Measurements from ENCODE around the gene PRUNE2.

The PRUNE2 gene

GRCh38 chr9:76588316-76588715 lies 317.6 kb downstream of the PRUNE2 start:
- Mint-ChIP-seq H3K4me1 (no peaks in the 10 kb centered on the region), H3K9me3 (no peaks in the 10 kb centered on the region), H3K36me3 (no peaks in the 10 kb centered on the region), H3K27ac (no peak overlapping the region), H3K27me3 (peaks cover 9% of the 10 kb centered on the region), H3K4me3 (no peak overlapping the region)
- no peak for DNase-seq (ENCODE audit: low spot score in 2 of 2)
- no peak for ATAC-seq (ENCODE audit: low read depth)

GRCh38 chr9:76586390-76587314 lies 319.3 kb downstream of the PRUNE2 start:
- ATAC-seq (ENCODE audit: low read depth) (no peak), DNase-seq (ENCODE audit: low spot score in 2 of 2) (no peak)
- H3K9me3 Mint-ChIP-seq = no peaks in the 10 kb centered on the region
- H3K4me1 Mint-ChIP-seq = no peaks in the 10 kb centered on the region
- H3K4me3 Mint-ChIP-seq = no peak overlapping the region
- no peaks in the 10 kb centered on the region for H3K36me3 Mint-ChIP-seq
- H3K27me3 Mint-ChIP-seq = peaks cover 11% of the 10 kb centered on the region
- no peak overlapping the region for H3K27ac Mint-ChIP-seq

GRCh38 chr9:76585487-76586389 lies 320.2 kb downstream of the PRUNE2 start:
- peaks cover 11% of the 10 kb centered on the region for H3K27me3 Mint-ChIP-seq
- no peak overlapping the region for H3K4me3 Mint-ChIP-seq
- H3K4me1 Mint-ChIP-seq = no peaks in the 10 kb centered on the region
- H3K36me3 Mint-ChIP-seq = no peaks in the 10 kb centered on the region
- H3K27ac Mint-ChIP-seq = no peak overlapping the region
- no peak for ATAC-seq (ENCODE audit: low read depth)
- DNase-seq (ENCODE audit: low spot score in 2 of 2) = no peak
- H3K9me3 Mint-ChIP-seq = no peaks in the 10 kb centered on the region

- Mint-ChIP-seq H3K9me3 (no peaks in the 10 kb centered on the region), H3K27me3 (peaks cover 13% of the 10 kb centered on the region), H3K36me3 (no peaks in the 10 kb centered on the region), H3K4me3 (no peak overlapping the region), H3K4me1 (no peaks in the 10 kb centered on the region), H3K27ac (no peak overlapping the region)
- DNase-seq (ENCODE audit: low spot score in 2 of 2) (no peak), ATAC-seq (ENCODE audit: low read depth) (no peak)
Observed at GRCh38 chr9:76583256-76583655, 322.7 kb downstream of the PRUNE2 start.

GRCh38 chr9:76581731-76582130 lies 324.2 kb downstream of the PRUNE2 start:
- Mint-ChIP-seq H3K9me3 (no peaks in the 10 kb centered on the region), H3K27ac (no peak overlapping the region), H3K4me3 (no peak overlapping the region), H3K4me1 (no peaks in the 10 kb centered on the region), H3K36me3 (no peaks in the 10 kb centered on the region), H3K27me3 (peaks cover 17% of the 10 kb centered on the region)
- ATAC-seq (ENCODE audit: low read depth) = no peak
- DNase-seq (ENCODE audit: low spot score in 2 of 2) = no peak

GRCh38 chr9:76580820-76581219 lies 325.1 kb downstream of the PRUNE2 start:
- DNase-seq (ENCODE audit: low spot score in 2 of 2) (no peak), ATAC-seq (ENCODE audit: low read depth) (no peak)
- Mint-ChIP-seq H3K4me3 (no peak overlapping the region), H3K27me3 (peaks cover 20% of the 10 kb centered on the region), H3K9me3 (no peaks in the 10 kb centered on the region), H3K27ac (no peak overlapping the region), H3K36me3 (no peaks in the 10 kb centered on the region), H3K4me1 (peaks cover 3% of the 10 kb centered on the region)

GRCh38 chr9:76580188-76580587 lies 325.7 kb downstream of the PRUNE2 start:
- ATAC-seq (ENCODE audit: low read depth) = no peak
- H3K4me3 Mint-ChIP-seq = no peak overlapping the region
- H3K9me3 Mint-ChIP-seq = no peaks in the 10 kb centered on the region
- no peak overlapping the region for H3K27ac Mint-ChIP-seq
- peaks cover 20% of the 10 kb centered on the region for H3K27me3 Mint-ChIP-seq
- DNase-seq (ENCODE audit: low spot score in 2 of 2) = no peak
- no peaks in the 10 kb centered on the region for H3K36me3 Mint-ChIP-seq
- H3K4me1 Mint-ChIP-seq = peaks cover 3% of the 10 kb centered on the region

- Mint-ChIP-seq H3K36me3 (no peaks in the 10 kb centered on the region), H3K4me3 (no peak overlapping the region), H3K27me3 (peaks cover 22% of the 10 kb centered on the region), H3K4me1 (peaks cover 5% of the 10 kb centered on the region), H3K9me3 (no peaks in the 10 kb centered on the region), H3K27ac (no peak overlapping the region)
- ATAC-seq (ENCODE audit: low read depth) = peak; percentile 49
- no peak for DNase-seq (ENCODE audit: low spot score in 2 of 2)
Observed at GRCh38 chr9:76576344-76576743, 329.6 kb downstream of the PRUNE2 start.

- no peaks in the 10 kb centered on the region for H3K9me3 Mint-ChIP-seq
- no peak overlapping the region for H3K27ac Mint-ChIP-seq
- peaks cover 5% of the 10 kb centered on the region for H3K4me1 Mint-ChIP-seq
- H3K4me3 Mint-ChIP-seq = no peak overlapping the region
- H3K27me3 Mint-ChIP-seq = peaks cover 21% of the 10 kb centered on the region
- no peaks in the 10 kb centered on the region for H3K36me3 Mint-ChIP-seq
- no peak for ATAC-seq (ENCODE audit: low read depth)
- no peak for DNase-seq (ENCODE audit: low spot score in 2 of 2)
Observed at GRCh38 chr9:76575761-76576160, 330.2 kb downstream of the PRUNE2 start.

GRCh38 chr9:76573905-76574760 lies 331.8 kb downstream of the PRUNE2 start:
- Mint-ChIP-seq H3K27ac (no peak overlapping the region), H3K27me3 (peaks cover 20% of the 10 kb centered on the region)

GRCh38 chr9:76573408-76573807 lies 332.5 kb downstream of the PRUNE2 start:
- Mint-ChIP-seq H3K27me3 (peaks cover 20% of the 10 kb centered on the region), H3K4me3 (no peak overlapping the region), H3K4me1 (peaks cover 5% of the 10 kb centered on the region), H3K36me3 (no peaks in the 10 kb centered on the region), H3K9me3 (peaks cover 6% of the 10 kb centered on the region), H3K27ac (no peak overlapping the region)
- ATAC-seq (ENCODE audit: low read depth) (no peak), DNase-seq (ENCODE audit: low spot score in 2 of 2) (no peak)

More at GRCh38 chr9:76573905-76574760, 331.8 kb downstream of the PRUNE2 start:
- DNase-seq (ENCODE audit: low spot score in 2 of 2) (no peak), ATAC-seq (ENCODE audit: low read depth) (no peak)
- H3K9me3 Mint-ChIP-seq = peaks cover 6% of the 10 kb centered on the region
- no peaks in the 10 kb centered on the region for H3K36me3 Mint-ChIP-seq
- no peak overlapping the region for H3K4me3 Mint-ChIP-seq
- H3K4me1 Mint-ChIP-seq = peaks cover 5% of the 10 kb centered on the region

GRCh38 chr9:76572151-76572550 lies 333.8 kb downstream of the PRUNE2 start:
- Mint-ChIP-seq H3K27me3 (peaks cover 19% of the 10 kb centered on the region), H3K27ac (no peak overlapping the region), H3K36me3 (peaks cover 2% of the 10 kb centered on the region), H3K9me3 (peaks cover 8% of the 10 kb centered on the region), H3K4me3 (no peak overlapping the region), H3K4me1 (peaks cover 5% of the 10 kb centered on the region)
- ATAC-seq (ENCODE audit: low read depth) = no peak
- DNase-seq (ENCODE audit: low spot score in 2 of 2) = no peak

- no peak for ATAC-seq (ENCODE audit: low read depth)
- Mint-ChIP-seq H3K27me3 (peaks cover 19% of the 10 kb centered on the region), H3K9me3 (peaks cover 8% of the 10 kb centered on the region), H3K4me3 (peak overlapping the region; percentile 44), H3K36me3 (peaks cover 2% of the 10 kb centered on the region), H3K4me1 (peaks cover 5% of the 10 kb centered on the region), H3K27ac (no peak overlapping the region)
- no peak for DNase-seq (ENCODE audit: low spot score in 2 of 2)
Observed at GRCh38 chr9:76571743-76572146, 334.2 kb downstream of the PRUNE2 start.

Measured in memory B cell (primary cell).